Ishikawa (cell line): ENCODE measurements around the gene RAB4B.

Experiments used
- EP300 ChIP-seq: IDR thresholded peaks from 2 replicates; pipeline ENCODE4 v1.6.1; 2012; ENCODE audit warnings: borderline replicate concordance
- TF ChIP-seq, protein P1 (sequence below): IDR thresholded peaks from 2 replicates; pipeline ENCODE4 v1.6.1; 2012; ENCODE audit warnings: low read depth, mild to moderate bottlenecking

DNA sequence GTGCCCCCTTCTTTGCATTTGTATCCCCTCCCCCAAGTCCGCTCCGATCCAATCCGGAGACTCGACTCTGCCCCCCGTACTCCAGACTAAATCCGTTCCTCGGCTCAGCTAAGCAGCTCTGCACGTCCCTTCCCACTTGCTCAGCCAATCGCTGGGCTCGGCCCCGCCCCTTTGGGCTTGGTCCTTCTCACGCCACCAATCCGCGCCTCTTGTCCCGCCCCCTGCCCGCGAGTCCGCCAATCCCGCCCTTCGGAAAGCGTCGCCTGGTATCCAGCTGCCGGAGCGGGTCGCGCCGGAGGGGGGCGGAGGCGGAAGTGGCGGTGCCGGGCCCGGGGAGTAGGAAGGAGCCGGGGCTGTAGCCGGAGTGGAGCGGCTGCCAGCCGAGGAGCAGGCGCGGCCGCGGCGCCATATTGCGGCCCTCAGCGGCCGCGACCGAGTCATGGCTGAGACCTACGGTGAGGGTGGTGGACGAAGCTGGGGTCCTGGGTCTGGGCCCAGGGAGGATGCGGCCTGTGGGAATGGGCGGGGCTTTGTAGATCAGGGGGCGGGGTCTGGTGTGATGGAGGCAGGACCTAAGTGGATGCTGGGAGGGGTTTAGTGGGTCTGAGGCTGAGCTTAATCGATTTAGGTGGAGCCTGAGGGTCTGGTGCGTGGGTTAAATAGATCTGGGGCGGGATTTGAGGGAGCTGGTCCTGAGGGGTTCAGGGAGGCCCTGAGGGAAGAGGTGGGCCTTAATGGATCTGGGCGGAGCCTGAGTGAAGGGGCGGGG lies at the start of gene RAB4B:
- no peak for TF ChIP-seq EP300
- TF ChIP-seq, protein P1, sequence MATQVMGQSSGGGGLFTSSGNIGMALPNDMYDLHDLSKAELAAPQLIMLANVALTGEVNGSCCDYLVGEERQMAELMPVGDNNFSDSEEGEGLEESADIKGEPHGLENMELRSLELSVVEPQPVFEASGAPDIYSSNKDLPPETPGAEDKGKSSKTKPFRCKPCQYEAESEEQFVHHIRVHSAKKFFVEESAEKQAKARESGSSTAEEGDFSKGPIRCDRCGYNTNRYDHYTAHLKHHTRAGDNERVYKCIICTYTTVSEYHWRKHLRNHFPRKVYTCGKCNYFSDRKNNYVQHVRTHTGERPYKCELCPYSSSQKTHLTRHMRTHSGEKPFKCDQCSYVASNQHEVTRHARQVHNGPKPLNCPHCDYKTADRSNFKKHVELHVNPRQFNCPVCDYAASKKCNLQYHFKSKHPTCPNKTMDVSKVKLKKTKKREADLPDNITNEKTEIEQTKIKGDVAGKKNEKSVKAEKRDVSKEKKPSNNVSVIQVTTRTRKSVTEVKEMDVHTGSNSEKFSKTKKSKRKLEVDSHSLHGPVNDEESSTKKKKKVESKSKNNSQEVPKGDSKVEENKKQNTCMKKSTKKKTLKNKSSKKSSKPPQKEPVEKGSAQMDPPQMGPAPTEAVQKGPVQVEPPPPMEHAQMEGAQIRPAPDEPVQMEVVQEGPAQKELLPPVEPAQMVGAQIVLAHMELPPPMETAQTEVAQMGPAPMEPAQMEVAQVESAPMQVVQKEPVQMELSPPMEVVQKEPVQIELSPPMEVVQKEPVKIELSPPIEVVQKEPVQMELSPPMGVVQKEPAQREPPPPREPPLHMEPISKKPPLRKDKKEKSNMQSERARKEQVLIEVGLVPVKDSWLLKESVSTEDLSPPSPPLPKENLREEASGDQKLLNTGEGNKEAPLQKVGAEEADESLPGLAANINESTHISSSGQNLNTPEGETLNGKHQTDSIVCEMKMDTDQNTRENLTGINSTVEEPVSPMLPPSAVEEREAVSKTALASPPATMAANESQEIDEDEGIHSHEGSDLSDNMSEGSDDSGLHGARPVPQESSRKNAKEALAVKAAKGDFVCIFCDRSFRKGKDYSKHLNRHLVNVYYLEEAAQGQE, result no peak
